Measurements from ENCODE around the gene ERC1.
"Not testable (repeated sequence)": the region's sequence is repeated elsewhere in the genome, so short reads cannot be mapped to it uniquely, and the experiment has no call there.

The ERC1 gene

GRCh38 chr12:1319212-1319611 is 328.2 kb downstream of the ERC1 start:
- DNase-seq (ENCODE audit: low spot score): no peak

GRCh38 chr12:1320021-1320420 is 329.0 kb downstream of the ERC1 start:
- DNase-seq (ENCODE audit: low spot score): no peak

GRCh38 chr12:1322821-1323220 is 331.8 kb downstream of the ERC1 start:
- no peak for DNase-seq (ENCODE audit: low spot score)

GRCh38 chr12:1324099-1324498 is 333.1 kb downstream of the ERC1 start:
- DNase-seq (ENCODE audit: low spot score): no peak

GRCh38 chr12:1324910-1325309 is 333.9 kb downstream of the ERC1 start:
- no peak for DNase-seq (ENCODE audit: low spot score)

- DNase-seq (ENCODE audit: low spot score): no peak
Measured at GRCh38 chr12:1325666-1326065, 334.6 kb downstream of the ERC1 start.

GRCh38 chr12:1326258-1326657 is 335.2 kb downstream of the ERC1 start:
- DNase-seq (ENCODE audit: low spot score): no peak

- DNase-seq (ENCODE audit: low spot score): no peak
Measured at GRCh38 chr12:1328391-1328790, 337.4 kb downstream of the ERC1 start.

GRCh38 chr12:1329784-1330476 is 338.9 kb downstream of the ERC1 start:
- DNase-seq (ENCODE audit: low spot score): no peak

- DNase-seq (ENCODE audit: low spot score): no peak
Measured at GRCh38 chr12:1330477-1330827, 339.4 kb downstream of the ERC1 start.

GRCh38 chr12:1332327-1332726 is 341.3 kb downstream of the ERC1 start:
- DNase-seq (ENCODE audit: low spot score): no peak

- DNase-seq (ENCODE audit: low spot score): no peak
Measured at GRCh38 chr12:1338483-1339177, 347.6 kb downstream of the ERC1 start.

GRCh38 chr12:1339178-1339541 is 348.1 kb downstream of the ERC1 start:
- DNase-seq (ENCODE audit: low spot score): not testable (repeated sequence)

- DNase-seq (ENCODE audit: low spot score): no peak
Measured at GRCh38 chr12:1339618-1340319, 348.7 kb downstream of the ERC1 start.

- not testable (repeated sequence) for DNase-seq (ENCODE audit: low spot score)
Measured at GRCh38 chr12:1341270-1341669, 350.2 kb downstream of the ERC1 start.

GRCh38 chr12:1343422-1343821 is 352.4 kb downstream of the ERC1 start:
- no peak for DNase-seq (ENCODE audit: low spot score)

GRCh38 chr12:1344245-1344644 is 353.2 kb downstream of the ERC1 start:
- DNase-seq (ENCODE audit: low spot score): no peak

- no peak for DNase-seq (ENCODE audit: low spot score)
Measured at GRCh38 chr12:1346126-1346525, 355.1 kb downstream of the ERC1 start.

GRCh38 chr12:1347294-1347693 is 356.3 kb downstream of the ERC1 start:
- DNase-seq (ENCODE audit: low spot score): no peak

- no peak for DNase-seq (ENCODE audit: low spot score)
Measured at GRCh38 chr12:1348606-1349005, 357.6 kb downstream of the ERC1 start.

GRCh38 chr12:1350055-1350933 is 359.3 kb downstream of the ERC1 start:
- peak; percentile 92 for DNase-seq (ENCODE audit: low spot score)

- peak; percentile 40 for DNase-seq (ENCODE audit: low spot score)
Measured at GRCh38 chr12:1350934-1351240, 359.9 kb downstream of the ERC1 start.

- DNase-seq (ENCODE audit: low spot score): no peak
Measured at GRCh38 chr12:1351926-1352325, 360.9 kb downstream of the ERC1 start.
